SK-N-MC (cell line): ENCODE results near the gene C5.

Experiments used
- EZH2 ChIP-seq: fragments of 200-600 bp; sonication (generic); IDR thresholded peaks from one replicate; pipeline ENCODE4 v1.6.1; 2017; ENCODE audit warnings: antibody characterized with exemption
- FOXP2 ChIP-seq: optimal IDR thresholded peaks from 2 replicates; pipeline ENCODE3; 2011; ENCODE audit warnings: mild to moderate bottlenecking, moderate library complexity; ENCODE audit not compliant: insufficient read depth; ENCODE audit errors: extremely low read length, control extremely low read depth
- POLR2AphosphoS5 ChIP-seq: IDR thresholded peaks from 2 replicates; pipeline ENCODE4 v1.6.1; 2012; ENCODE audit warnings: mild to moderate bottlenecking, low read depth, low read length, borderline replicate concordance

DNA sequence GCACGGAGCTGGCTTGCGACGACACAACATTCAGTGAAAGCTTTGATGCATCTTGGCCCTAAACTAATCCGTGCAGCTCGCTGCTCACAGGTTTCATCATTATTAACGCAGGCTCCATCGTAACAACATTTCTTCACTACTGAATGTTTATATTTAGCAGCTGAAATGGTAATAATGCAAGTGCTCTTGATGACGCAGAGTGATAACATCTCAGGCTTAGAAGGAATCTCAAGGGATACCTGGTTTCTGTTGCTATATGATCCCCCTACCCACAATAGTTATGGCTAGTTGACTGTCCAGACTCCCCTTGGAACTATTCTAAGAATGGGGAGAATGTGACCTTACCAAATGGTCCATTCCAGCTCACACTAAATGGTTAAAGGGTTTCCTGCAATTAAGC is 36.2 kb downstream of the C5 start:
- TF ChIP-seq EZH2: no peak
- no peak for TF ChIP-seq POLR2AphosphoS5
- no peak for TF ChIP-seq FOXP2
